ENCODE data around the gene SCRN1. TPM values are rescaled to one million over a fixed set of nuclear protein-coding genes. Genes with fewer than 3 reads are reported as not detected.

Gene SCRN1
- total RNA-seq, 2 donors from 2014 or later = 33.8 to 99.8 TPM

GRCh38 chr7:29906200-29907022 lies 83.2 kb downstream of the SCRN1 start:
- H3K9me3 ChIP-seq = no peaks in the 10 kb centered on the region
- TF ChIP-seq CTCF (IDR thresholded peaks at IDR 0.05) (no peak), POLR2A (IDR thresholded peaks at IDR 0.05) (no peak), POLR2AphosphoS5 (IDR thresholded peaks at IDR 0.05) (no peak)
- intact Hi-C loops (cut with DNase I) = no loop called here
- H3K4me3 ChIP-seq = no peak overlapping the region
- no peaks in the 10 kb centered on the region for H3K4me1 ChIP-seq (replicated peaks)
- no peak for DNase-seq (ENCODE audit: low spot score)
- no peaks in the 10 kb centered on the region for H3K27me3 ChIP-seq (replicated peaks; ENCODE audit: insufficient read depth)
- peaks cover 0 to 4% of the 10 kb centered on the region in 2 donors for H3K36me3 ChIP-seq
- WGBS = 100% methylated on average over 3 of the region's 3 CpGs
- no peak overlapping the region for H3K27ac ChIP-seq

DNA sequence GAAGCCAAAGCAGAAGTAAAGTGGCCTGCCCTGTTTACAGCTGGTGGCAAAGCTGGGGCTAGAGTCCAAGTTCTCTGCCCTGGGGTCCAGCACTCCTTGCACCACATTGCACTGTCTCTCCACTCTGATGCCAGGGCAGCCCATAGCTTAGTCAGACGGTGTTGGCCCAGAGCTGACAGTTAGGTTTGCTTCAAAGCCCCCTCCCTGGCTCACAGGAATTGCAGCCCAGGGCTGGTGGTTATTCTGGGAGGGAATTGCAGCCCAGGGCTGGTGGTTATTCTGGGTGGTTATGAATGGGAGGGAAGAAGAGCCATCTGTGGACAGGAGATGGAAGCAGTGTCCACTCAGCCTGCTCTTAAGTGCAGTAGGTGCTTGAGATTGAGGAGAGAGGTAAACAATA lies 88.9 kb downstream of the SCRN1 start:
- WGBS = 42% methylated on average over 1 of the region's 1 CpG
- no peak overlapping the region for H3K4me3 ChIP-seq
- H3K27ac ChIP-seq = no peak overlapping the region
- no peaks in the 10 kb centered on the region for H3K4me1 ChIP-seq (replicated peaks)
- no peak for DNase-seq (ENCODE audit: low spot score)
- no peak for TF ChIP-seq POLR2A (IDR thresholded peaks at IDR 0.05)
- TF ChIP-seq CTCF (IDR thresholded peaks at IDR 0.05) = no peak
- no peak for TF ChIP-seq POLR2AphosphoS5 (IDR thresholded peaks at IDR 0.05)
- no peaks in the 10 kb centered on the region for H3K9me3 ChIP-seq
- H3K36me3 ChIP-seq = peaks cover 0 to 4% of the 10 kb centered on the region in 2 donors
- intact Hi-C loops (cut with DNase I) = no loop called here
- H3K27me3 ChIP-seq (replicated peaks; ENCODE audit: insufficient read depth) = no peaks in the 10 kb centered on the region

- Histone ChIP-seq H3K9me3 (no peaks in the 10 kb centered on the region), H3K4me1 (replicated peaks) (no peaks in the 10 kb centered on the region), H3K36me3 (no peaks in the 10 kb centered on the region), H3K27me3 (replicated peaks; ENCODE audit: insufficient read depth) (no peaks in the 10 kb centered on the region), H3K4me3 (no peak overlapping the region), H3K27ac (no peak overlapping the region)
- 65% methylated on average over 5 of the region's 5 CpGs for WGBS
- intact Hi-C loops (cut with DNase I) = no loop called here
- TF ChIP-seq POLR2AphosphoS5 (IDR thresholded peaks at IDR 0.05) = no peak
- no peak for TF ChIP-seq POLR2A (IDR thresholded peaks at IDR 0.05)
- no peak for TF ChIP-seq CTCF (IDR thresholded peaks at IDR 0.05)
- no peak for DNase-seq (ENCODE audit: low spot score)
These were observed 91.3 kb downstream of the SCRN1 start for GRCh38 chr7:29898301-29898700.

- Histone ChIP-seq H3K4me1 (replicated peaks) (no peaks in the 10 kb centered on the region), H3K4me3 (no peak overlapping the region), H3K36me3 (no peaks in the 10 kb centered on the region), H3K27ac (no peak overlapping the region), H3K27me3 (replicated peaks; ENCODE audit: insufficient read depth) (no peaks in the 10 kb centered on the region), H3K9me3 (no peaks in the 10 kb centered on the region)
- WGBS = 100% methylated on average over 2 of the region's 2 CpGs
- TF ChIP-seq POLR2AphosphoS5 (IDR thresholded peaks at IDR 0.05) (no peak), POLR2A (IDR thresholded peaks at IDR 0.05) (no peak), CTCF (IDR thresholded peaks at IDR 0.05) (no peak)
- no peak for DNase-seq (ENCODE audit: low spot score)
- intact Hi-C loops (cut with DNase I) = no loop called here
These were observed 92.8 kb downstream of the SCRN1 start for GRCh38 chr7:29896685-29897411.

Measured in prostate gland (tissue), 2 donors.